Gastrocnemius medialis (tissue), 4 donors: ENCODE data around the gene ZC2HC1B. TPM values are rescaled to one million over a fixed set of nuclear protein-coding genes. Genes with fewer than 3 reads are reported as not detected.
A peak's percentile ranks its signal among the peaks of the same experiment; 100 is the strongest.

ENCODE experiments used
- ATAC-seq, 2 donors: fragments of 150-250 bp; one replicate each; pipeline ENCODE4 v1.9.1; 2016
- DNase-seq, 2 donors: peaks; one replicate each; pipeline ENCODE4 v3.0.0-alpha.2; 2019
- H3K27ac ChIP-seq, 4 donors: fragments of 200-600 bp; sonication (generic); 1 replicate in 1 of 4; 2 replicates in 3 of 4; pipeline ENCODE4 v1.5.1; 2016 to 2018; ENCODE audit warnings: mild to moderate bottlenecking in 2 of 4, moderate library complexity in 1 of 4
- H3K27me3 ChIP-seq, 3 donors: fragments of 200-600 bp; sonication (generic) in 2 of 3; 1 replicate in 1 of 3; 2 replicates in 2 of 3; pipeline versions ENCODE4 v1.5.1 to v1.6.0; 2016 to 2019; ENCODE audit warnings: mild to moderate bottlenecking in 1 of 3, moderate library complexity in 1 of 3
- H3K36me3 ChIP-seq, 2 donors: fragments of 200-600 bp; sonication (generic) in 1 of 2; one replicate each; pipeline ENCODE4 v1.5.1; 2017 to 2018
- H3K4me1 ChIP-seq, 2 donors: fragments of 200-600 bp; sonication (generic) in 1 of 2; one replicate each; pipeline ENCODE4 v1.5.1; 2016 to 2017; ENCODE audit warnings: mild to moderate bottlenecking in 2 of 2
- H3K4me3 ChIP-seq, 4 donors: fragments of 200-600 bp; sonication (generic) in 3 of 4; 1 replicate in 1 of 4; 2 replicates in 3 of 4; pipeline ENCODE4 v1.5.1; 2016 to 2019; ENCODE audit warnings: mild to moderate bottlenecking in 2 of 4
- H3K9me3 ChIP-seq, 3 donors: fragments of 200-600 bp; sonication (generic) in 2 of 3; 1 replicate in 1 of 3; 2 replicates in 2 of 3; pipeline ENCODE4 v1.5.1; 2016 to 2019
- POLR2A ChIP-seq, 2 donors: fragments of 450-650 bp; IDR thresholded peaks; one replicate each; pipeline ENCODE4 v1.6.1; 2017; ENCODE audit warnings: antibody characterized with exemption in 2 of 2, mild to moderate bottlenecking in 2 of 2, moderate library complexity in 2 of 2
- in situ Hi-C, 4 donors: fragments of 200-750 bp; cut with MboI; loops; one replicate each; pipeline versions ENCODE4 v1.15.0 to v1.8.0; 2017; ENCODE audit warnings: low sequenced_read_pairs in 4 of 4
- intact Hi-C: fragments of 100-400 bp; cut with DNase I; formaldehyde crosslinking; loops from one replicate; pipeline ENCODE4 v1.15.1; 2023; ENCODE audit warnings: low total_unique reads
- total RNA-seq, 4 donors: library from RNA; depleted of rRNA; stranded (reverse); fragments of >200 nt; gene quantifications; one replicate each; pipeline versions ENCODE4 v1.1.0 to v1.2.3, GENCODE V29; 2016
- TF ChIP-seq, protein P1 (sequence below), 5 experiments: fragments of 450-650 bp in 3 of 5; fragments of 200-600 bp in 2 of 5; sonication (generic) in 2 of 5; IDR thresholded peaks in 4 of 5; conservative IDR thresholded peaks in 1 of 5; 1 replicate in 4 of 5; 2 replicates in 1 of 5; pipeline ENCODE4 v1.5.1; 2016 to 2019; ENCODE audit warnings: antibody characterized with exemption in 5 of 5, mild to moderate bottlenecking in 3 of 5, moderate library complexity in 3 of 5

Gene ZC2HC1B
- total RNA-seq, 4 donors from 2014 or later: not detected

DNA sequence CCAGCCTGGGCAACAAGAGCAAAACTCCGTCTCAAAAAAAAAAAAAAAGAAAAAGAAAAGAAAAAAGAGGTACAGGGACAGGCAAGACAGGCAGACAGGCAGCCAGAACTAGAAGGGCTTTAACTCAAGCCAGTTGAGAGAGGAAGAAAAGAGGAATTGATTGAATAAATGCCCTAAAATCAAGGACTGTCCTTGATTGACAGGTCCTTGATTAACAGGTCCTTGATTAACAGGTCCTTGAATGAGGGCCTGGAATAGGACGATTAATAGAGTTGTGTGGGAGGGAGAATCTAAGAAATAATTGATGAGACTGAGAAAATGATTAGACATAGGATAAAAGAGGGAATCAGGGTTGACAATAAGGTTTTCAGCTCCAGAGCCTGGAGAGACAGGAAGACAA is 36.1 kb downstream of the ZC2HC1B start:
- no peak for ATAC-seq
- Histone ChIP-seq H3K9me3 (no peaks in the 10 kb centered on the region), H3K4me1 (no peaks in the 10 kb centered on the region), H3K27me3 (no peaks in the 10 kb centered on the region), H3K27ac (no peak overlapping the region), H3K36me3 (no peaks in the 10 kb centered on the region), H3K4me3 (no peak overlapping the region)
- in situ Hi-C loops: no loop called here
- intact Hi-C loops: no loop called here
- no peak for DNase-seq
- TF ChIP-seq POLR2A (IDR thresholded peaks at IDR 0.05): no peak
- TF ChIP-seq, protein P1, sequence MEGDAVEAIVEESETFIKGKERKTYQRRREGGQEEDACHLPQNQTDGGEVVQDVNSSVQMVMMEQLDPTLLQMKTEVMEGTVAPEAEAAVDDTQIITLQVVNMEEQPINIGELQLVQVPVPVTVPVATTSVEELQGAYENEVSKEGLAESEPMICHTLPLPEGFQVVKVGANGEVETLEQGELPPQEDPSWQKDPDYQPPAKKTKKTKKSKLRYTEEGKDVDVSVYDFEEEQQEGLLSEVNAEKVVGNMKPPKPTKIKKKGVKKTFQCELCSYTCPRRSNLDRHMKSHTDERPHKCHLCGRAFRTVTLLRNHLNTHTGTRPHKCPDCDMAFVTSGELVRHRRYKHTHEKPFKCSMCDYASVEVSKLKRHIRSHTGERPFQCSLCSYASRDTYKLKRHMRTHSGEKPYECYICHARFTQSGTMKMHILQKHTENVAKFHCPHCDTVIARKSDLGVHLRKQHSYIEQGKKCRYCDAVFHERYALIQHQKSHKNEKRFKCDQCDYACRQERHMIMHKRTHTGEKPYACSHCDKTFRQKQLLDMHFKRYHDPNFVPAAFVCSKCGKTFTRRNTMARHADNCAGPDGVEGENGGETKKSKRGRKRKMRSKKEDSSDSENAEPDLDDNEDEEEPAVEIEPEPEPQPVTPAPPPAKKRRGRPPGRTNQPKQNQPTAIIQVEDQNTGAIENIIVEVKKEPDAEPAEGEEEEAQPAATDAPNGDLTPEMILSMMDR (IDR thresholded peaks at IDR 0.05 in 4 of 5, conservative IDR thresholded peaks at IDR 0.05 in 1 of 5): no peak

DNA sequence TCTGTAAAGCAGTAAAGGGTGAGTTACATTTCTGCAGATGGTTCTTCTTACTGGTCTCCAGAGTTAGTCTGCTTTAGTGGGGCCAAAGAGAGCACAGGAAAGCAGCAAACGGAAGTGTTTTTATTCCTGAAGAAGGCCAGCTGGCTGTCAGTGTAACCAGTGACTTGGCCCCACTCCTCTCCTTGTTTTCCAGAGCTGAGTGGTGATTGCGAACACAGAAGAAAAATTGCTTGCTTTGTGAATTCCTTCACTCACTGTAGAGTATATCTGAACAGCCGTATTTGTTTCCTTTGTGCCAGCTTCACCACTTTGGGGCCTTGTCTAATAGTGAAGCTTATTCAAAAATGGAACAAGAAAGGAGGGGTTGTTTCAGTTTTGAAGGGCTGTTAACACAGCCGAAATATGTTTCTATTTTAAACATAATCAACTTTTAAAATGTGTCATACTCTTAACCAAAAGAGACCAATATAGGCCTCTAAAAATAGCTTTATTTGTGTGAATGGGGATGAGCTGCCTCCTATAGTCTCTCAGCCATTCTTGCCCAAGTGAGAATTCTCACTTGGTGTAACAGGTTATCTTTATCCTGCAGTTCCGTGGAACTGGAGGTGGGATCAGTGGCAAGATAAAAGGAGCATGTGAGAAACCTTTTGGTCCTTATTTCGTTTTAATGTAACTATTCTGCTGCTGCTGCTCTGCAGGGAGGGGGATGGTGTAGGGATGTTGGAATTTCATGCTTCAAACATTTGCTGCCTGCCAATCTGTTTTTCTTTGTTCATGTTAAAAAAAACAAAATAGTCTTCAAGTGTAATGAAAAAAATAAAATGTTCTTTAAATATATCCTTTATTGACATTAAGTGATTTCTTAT is 37.8 kb downstream of the ZC2HC1B start:
- Histone ChIP-seq H3K4me3 (no peak overlapping the region), H3K9me3 (no peaks in the 10 kb centered on the region), H3K36me3 (no peaks in the 10 kb centered on the region), H3K27ac (peak overlapping the region in 1 of 4 donors; percentile 46), H3K27me3 (no peaks in the 10 kb centered on the region), H3K4me1 (no peaks in the 10 kb centered on the region)
- DNase-seq: peak; percentile 20 to 33
- intact Hi-C loops (no loop called here), in situ Hi-C loops (no loop called here)
- peak; percentile 46 to 54 for ATAC-seq
- no peak for TF ChIP-seq POLR2A (IDR thresholded peaks at IDR 0.05)
- TF ChIP-seq, protein P1 (IDR thresholded peaks at IDR 0.05 in 4 of 5, conservative IDR thresholded peaks at IDR 0.05 in 1 of 5): no peak

GRCh38 chr6:143902827-143903226 is 38.6 kb downstream of the ZC2HC1B start:
- Histone ChIP-seq H3K4me3 (no peak overlapping the region), H3K4me1 (no peaks in the 10 kb centered on the region), H3K27ac (no peak overlapping the region), H3K36me3 (no peaks in the 10 kb centered on the region), H3K9me3 (no peaks in the 10 kb centered on the region), H3K27me3 (no peaks in the 10 kb centered on the region)
- TF ChIP-seq, protein P1 (IDR thresholded peaks at IDR 0.05 in 4 of 5, conservative IDR thresholded peaks at IDR 0.05 in 1 of 5): no peak
- TF ChIP-seq POLR2A (IDR thresholded peaks at IDR 0.05): no peak
- intact Hi-C loops: no loop called here
- no peak for DNase-seq
- no peak for ATAC-seq
- in situ Hi-C loops: no loop called here

DNA sequence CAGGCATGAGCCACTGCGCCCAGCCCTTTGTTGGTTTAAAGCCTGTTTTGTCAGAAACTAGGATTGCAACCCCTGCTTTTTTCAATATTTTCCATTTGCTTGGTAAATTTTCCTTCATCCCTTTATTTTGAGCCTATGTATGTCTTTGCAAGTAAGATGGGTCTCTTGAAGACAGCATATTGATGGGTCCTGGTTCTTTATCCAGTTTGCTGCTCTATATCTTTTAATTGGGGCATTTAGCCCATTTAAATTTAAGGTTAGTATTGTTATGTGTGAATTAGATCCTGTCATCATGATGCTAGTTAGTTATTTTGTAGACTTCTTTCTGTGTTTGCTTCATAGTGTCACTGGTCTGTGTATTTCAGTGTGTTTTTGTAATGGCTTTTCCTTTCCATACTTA is 46.8 kb downstream of the ZC2HC1B start:
- no peak for ATAC-seq
- DNase-seq: no peak
- no peaks in the 10 kb centered on the region for H3K27me3 ChIP-seq
- intact Hi-C loops (no loop called here), in situ Hi-C loops (no loop called here)
- no peak overlapping the region for H3K27ac ChIP-seq
- TF ChIP-seq POLR2A (IDR thresholded peaks at IDR 0.05): no peak
- TF ChIP-seq, protein P1 (IDR thresholded peaks at IDR 0.05 in 4 of 5, conservative IDR thresholded peaks at IDR 0.05 in 1 of 5): no peak
- no peaks in the 10 kb centered on the region for H3K36me3 ChIP-seq
- peaks cover 0 to 9% (median 0%) of the 10 kb centered on the region in 3 donors for H3K9me3 ChIP-seq
- no peak overlapping the region for H3K4me3 ChIP-seq
- no peaks in the 10 kb centered on the region for H3K4me1 ChIP-seq
